Measurements from ENCODE around the gene SPANXN2. TPM values are rescaled to one million over a fixed set of nuclear protein-coding genes. Genes with fewer than 3 reads are reported as not detected.
"Not testable (repeated sequence)": the region's sequence is repeated elsewhere in the genome, so short reads cannot be mapped to it uniquely, and the experiment has no call there.

SPANXN2 gene
- total RNA-seq: not detected
- not detected for polyA plus RNA-seq (ENCODE audit: insufficient read length in 6 of 6)
- long read RNA-seq, donor 1: 0 reads
- long read RNA-seq, donor 2: 0 reads
- long read RNA-seq, donor 3: 0 reads
- long read RNA-seq, donor 4: 0 reads
- long read RNA-seq, donor 5: 0 reads
- long read RNA-seq, donor 6: 0 reads
- long read RNA-seq, donor 7: 0 reads
- long read RNA-seq, donor 8: 0 reads
- long read RNA-seq, donor 9: 0 reads
- long read RNA-seq, donor 10: 0 reads
- long read RNA-seq, donor 11: 0 reads
- long read RNA-seq, donor 12: 0 reads

GRCh38 chrX:143720652-143721051, at the start of gene SPANXN2:
Gene SPANXN2, minus strand, starts transcription at chrX:143720752. Its CDS starts 84 bp downstream, at chrX:143720668.
- H3K36me3 ChIP-seq; intact Hi-C loops (cut with DNase I); H3K4me1 ChIP-seq; DNase-seq; H3K9me3 ChIP-seq; H3K27ac ChIP-seq; ATAC-seq; H3K4me3 ChIP-seq; H3K27me3 ChIP-seq: not testable (repeated sequence)

GRCh38 chrX:143768976-143769375, 48.4 kb upstream of the SPANXN2 start:
- DNase-seq: no peak
- intact Hi-C loops (cut with DNase I): no loop called here
- H3K36me3 ChIP-seq: no peaks in the 10 kb centered on the region
- H3K4me3 ChIP-seq: no peak overlapping the region
- no peaks in the 10 kb centered on the region for H3K9me3 ChIP-seq
- no peak for ATAC-seq
- no peaks in the 10 kb centered on the region for H3K27me3 ChIP-seq
- H3K27ac ChIP-seq: no peak overlapping the region
- no peaks in the 10 kb centered on the region for H3K4me1 ChIP-seq
- TF ChIP-seq CTCF (IDR thresholded peaks at IDR 0.05): no peak

- H3K9me3 ChIP-seq; ATAC-seq; DNase-seq; H3K4me1 ChIP-seq; H3K27me3 ChIP-seq; intact Hi-C loops (cut with DNase I); H3K4me3 ChIP-seq; H3K27ac ChIP-seq; H3K36me3 ChIP-seq: not testable (repeated sequence)
These were observed 47.2 kb upstream of the SPANXN2 start for GRCh38 chrX:143767789-143768188.

- intact Hi-C loops (cut with DNase I): no loop called here
- no peak for TF ChIP-seq CTCF (IDR thresholded peaks at IDR 0.05)
- Histone ChIP-seq H3K27me3 (no peaks in the 10 kb centered on the region), H3K4me1 (no peaks in the 10 kb centered on the region), H3K36me3 (no peaks in the 10 kb centered on the region), H3K9me3 (peaks cover 0 to 3% of the 10 kb centered on the region in 2 donors), H3K4me3 (no peak overlapping the region), H3K27ac (no peak overlapping the region)
- ATAC-seq (no peak), DNase-seq (no peak)
These were observed 37.3 kb upstream of the SPANXN2 start for GRCh38 chrX:143757887-143758286.

GRCh38 chrX:143757375-143757774, 36.8 kb upstream of the SPANXN2 start:
- no peak overlapping the region for H3K27ac ChIP-seq
- H3K36me3 ChIP-seq: no peaks in the 10 kb centered on the region
- no peaks in the 10 kb centered on the region for H3K27me3 ChIP-seq
- H3K4me3 ChIP-seq: no peak overlapping the region
- TF ChIP-seq CTCF (IDR thresholded peaks at IDR 0.05): no peak
- no peaks in the 10 kb centered on the region for H3K4me1 ChIP-seq
- ATAC-seq (no peak), DNase-seq (no peak)
- intact Hi-C loops (cut with DNase I): no loop called here
- H3K9me3 ChIP-seq: peaks cover 0 to 3% of the 10 kb centered on the region in 2 donors

- Histone ChIP-seq H3K4me1 (no peaks in the 10 kb centered on the region), H3K27ac (no peak overlapping the region), H3K9me3 (peaks cover 0 to 3% of the 10 kb centered on the region in 2 donors), H3K4me3 (no peak overlapping the region), H3K36me3 (no peaks in the 10 kb centered on the region), H3K27me3 (no peaks in the 10 kb centered on the region)
- TF ChIP-seq CTCF (IDR thresholded peaks at IDR 0.05): no peak
- intact Hi-C loops (cut with DNase I): no loop called here
- ATAC-seq: no peak
- DNase-seq: no peak
These were observed 33.6 kb upstream of the SPANXN2 start for GRCh38 chrX:143754183-143754582.
